ENCODE measurements around the gene CYBC1. TPM values are rescaled to one million over a fixed set of nuclear protein-coding genes. Genes with fewer than 3 reads are reported as not detected.
A peak's percentile ranks its signal among the peaks of the same experiment; 100 is the strongest.

Gene CYBC1
- total and polyA plus RNA-seq, 2 of the 8 experiments (the other 6 are each of a cell fraction or from before 2014, with no cell fraction given): 74.6 to 81.4 TPM

GRCh38 chr17:82411396-82412053, 39.0 kb downstream of the CYBC1 start:
- FAIRE-seq: no peak
- no peaks in the 10 kb centered on the region for H3K36me3 ChIP-seq (ENCODE audit: control insufficient read depth in 2 of 4, insufficient read depth in 4 of 4, low read length in 3 of 4)
- no peak overlapping the region for H2BK15ac ChIP-seq (ENCODE audit: low read length)
- no peak overlapping the region for H2AFZ ChIP-seq (ENCODE audit: low read length)
- H2BK5ac ChIP-seq (ENCODE audit: low read depth, low read length): no peak overlapping the region
- H3K9me3 ChIP-seq (ENCODE audit: insufficient read depth in 2 of 2, low read depth in 1 of 2, low read length in 1 of 2): no peaks in the 10 kb centered on the region
- no peak for TF ChIP-seq JUN (IDR thresholded peaks at IDR 0.05; ENCODE audit: low read depth, low read length)
- no peaks in the 10 kb centered on the region for H3K27me3 ChIP-seq (replicated peaks in 1 of 4; ENCODE audit: control insufficient read depth in 3 of 4, extremely low read depth in 1 of 4, insufficient read depth in 3 of 4, low read length in 3 of 4)
- ChIA-PET CTCF (ENCODE audit: partially characterized antibody) (interaction anchor here (0.5 to 1.1 kb wide), 4 partner anchors 42 to 471 kb away, joined by 3 to 4 read pairs (median 3); no protein-coding TSS in a partner anchor), POLR2A (ENCODE audit: partially characterized antibody) (interaction anchor here (0.6 to 1.5 kb wide), 3 partner anchors 15 to 30 kb away, joined by 4 read pairs; no protein-coding TSS in a partner anchor)
- H3K27ac ChIP-seq (ENCODE audit: low read depth, low read length): no peak overlapping the region
- H2BK20ac ChIP-seq (ENCODE audit: low read length): no peak overlapping the region
- H3K56ac ChIP-seq (replicated peaks; ENCODE audit: insufficient read length, low read depth, low read length): no peak overlapping the region
- no peak overlapping the region for H3K18ac ChIP-seq (ENCODE audit: extremely low read depth, low read length)
- H4K91ac ChIP-seq (replicated peaks; ENCODE audit: insufficient read length, low read length): no peak overlapping the region
- DNase-seq (ENCODE audit: low read depth in 1 of 2, low spot score in 2 of 2): no peak
- H3K4me2 ChIP-seq (ENCODE audit: insufficient read depth in 1 of 2, low read depth in 2 of 2, low read length in 2 of 2): no peak overlapping the region
- H3K79me1 ChIP-seq (ENCODE audit: low read depth, low read length): peaks cover 2% of the 10 kb centered on the region; the same call in 1 of the 2 replicates
- H3K4ac ChIP-seq (replicated peaks; ENCODE audit: insufficient read length, low read depth, low read length): no peak overlapping the region
- no peak overlapping the region for H3K23ac ChIP-seq (ENCODE audit: insufficient read length)
- H2BK12ac ChIP-seq (ENCODE audit: low read depth, low read length): no peak overlapping the region
- H3K4me1 ChIP-seq (replicated peaks in 1 of 4; ENCODE audit: control insufficient read depth in 3 of 4, insufficient read depth in 4 of 4, low read length in 3 of 4): peaks cover 0 to 2% (median 0%) of the 10 kb centered on the region in 4 experiments; a peak in 1 of 7 replicates
- no peak overlapping the region for H4K5ac ChIP-seq (ENCODE audit: insufficient read length, low read depth, low read length)
- WGBS, 2 experiments (ENCODE audit: extremely low coverage in 1 of 2, insufficient coverage in 1 of 2, insufficient read length in 1 of 2, insufficient replicate concordance in 2 of 2, low coverage in 1 of 2, low lambda C conversion rate in 2 of 2, missing lambda C conversion rate in 1 of 2): 93% methylated on average over 22 of the region's 24 CpGs; no CpG with 5 or more reads in 1 of the 2 experiments
- H2BK120ac ChIP-seq (replicated peaks; ENCODE audit: low read depth, low read length): no peak overlapping the region
- no peak overlapping the region for H4K8ac ChIP-seq (ENCODE audit: extremely low read depth, insufficient read depth, low read length)
- H3K14ac ChIP-seq (ENCODE audit: insufficient read length): no peak overlapping the region
- H3K23me2 ChIP-seq (ENCODE audit: low read depth, low read length): no peaks in the 10 kb centered on the region
- no peak overlapping the region for H3K9ac ChIP-seq (replicated peaks in 1 of 4; ENCODE audit: extremely low read depth in 1 of 4, low read depth in 3 of 4, low read length in 3 of 4)
- peaks cover 6 to 9% of the 10 kb centered on the region in 2 experiments for H4K20me1 ChIP-seq (replicated peaks in 1 of 2; ENCODE audit: control insufficient read depth in 1 of 2, insufficient read depth in 2 of 2, low read length in 2 of 2)
- H3K79me2 ChIP-seq (ENCODE audit: control insufficient read depth in 1 of 2, insufficient read depth in 2 of 2, low read length in 2 of 2): no peaks in the 10 kb centered on the region
- no peak overlapping the region for H3K4me3 ChIP-seq (ENCODE audit: extremely low read depth in 1 of 4, insufficient read depth in 2 of 4, low read depth in 3 of 4, low read length in 4 of 4)
- H2AK5ac ChIP-seq (ENCODE audit: low read depth, low read length): 0 out of 2 replicates have a peak overlapping the region, but pooled peaks have one; percentile 75

Measured in H1 (cell line).